OCI-LY7 (cell line): ENCODE data around the gene ICE2.

Experiments
- CTCF ChIP-seq: fragments of 200-600 bp; sonication (generic); conservative IDR thresholded peaks from 2 replicates; pipeline ENCODE4 v1.5.1; 2014; ENCODE audit warnings: mild to moderate bottlenecking, antibody characterized with exemption, low read length, moderate library complexity, mixed read lengths
- EZH2phosphoT487 ChIP-seq: fragments of 200-600 bp; sonication (generic); IDR thresholded peaks from 2 replicates; pipeline ENCODE4 v1.6.1; 2018; ENCODE audit warnings: low read depth, borderline replicate concordance, mild to moderate bottlenecking, mixed run types, antibody characterized with exemption, low read length, moderate library complexity, mixed read lengths

GRCh38 chr15:60426870-60427508 lies 52.0 kb downstream of the ICE2 start:
- TF ChIP-seq CTCF (no peak), EZH2phosphoT487 (no peak)
